IPS DF 4.7 (cell line): ENCODE data around the gene ADIPOR2.
"Not testable (repeated sequence)": the region's sequence is repeated elsewhere in the genome, so short reads cannot be mapped to it uniquely, and the experiment has no call there.

Experiments used
- DNase-seq: peaks from one replicate; pipeline ENCODE4 v3.0.0-alpha.2; 2013; ENCODE audit warnings: low spot score; ENCODE audit errors: extremely low read depth

ADIPOR2 gene

DNA sequence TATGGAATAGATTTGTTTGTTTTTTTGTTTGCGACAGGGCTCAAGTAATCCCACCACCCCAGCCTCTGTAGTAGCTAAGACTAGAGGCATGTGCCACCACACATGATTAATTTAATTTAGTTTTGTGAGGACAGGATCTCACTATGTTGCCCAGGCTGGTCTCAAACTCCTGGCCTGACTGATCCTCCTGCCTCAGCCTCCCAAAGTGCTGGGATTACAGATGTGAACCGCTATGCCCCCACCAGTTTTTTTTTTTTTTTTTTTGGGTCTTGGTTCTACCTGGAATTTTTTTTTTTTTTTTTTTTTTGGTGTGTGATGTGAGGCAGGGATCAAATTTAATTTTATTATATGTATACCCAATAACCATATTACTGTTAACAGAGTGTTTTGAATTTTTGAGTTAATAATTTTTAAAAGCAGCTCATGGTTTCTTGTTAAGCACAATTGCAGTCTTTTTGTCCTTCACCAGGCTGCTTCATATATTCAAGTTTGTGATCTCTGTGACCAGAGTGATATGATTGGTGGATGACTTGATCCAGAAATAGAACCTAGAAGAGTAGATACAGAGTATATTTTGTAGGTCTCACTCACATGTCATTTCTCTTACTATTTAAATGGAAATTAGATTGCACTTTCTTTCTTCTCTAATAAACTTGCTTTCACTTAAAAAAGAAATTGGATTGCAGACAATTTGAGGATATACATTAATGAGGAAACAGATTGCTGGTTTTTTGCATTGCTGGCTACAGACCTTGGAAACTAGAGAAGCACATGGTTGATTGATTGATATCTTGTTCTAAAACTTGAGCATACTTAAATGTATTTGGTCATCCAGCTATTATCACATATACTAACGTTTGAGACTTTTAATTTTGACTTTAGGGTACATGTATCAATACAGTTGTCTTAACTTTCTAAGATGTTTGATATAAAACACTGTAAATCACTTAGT, 13.2 kb downstream of the ADIPOR2 start:
- no peak for DNase-seq

DNA sequence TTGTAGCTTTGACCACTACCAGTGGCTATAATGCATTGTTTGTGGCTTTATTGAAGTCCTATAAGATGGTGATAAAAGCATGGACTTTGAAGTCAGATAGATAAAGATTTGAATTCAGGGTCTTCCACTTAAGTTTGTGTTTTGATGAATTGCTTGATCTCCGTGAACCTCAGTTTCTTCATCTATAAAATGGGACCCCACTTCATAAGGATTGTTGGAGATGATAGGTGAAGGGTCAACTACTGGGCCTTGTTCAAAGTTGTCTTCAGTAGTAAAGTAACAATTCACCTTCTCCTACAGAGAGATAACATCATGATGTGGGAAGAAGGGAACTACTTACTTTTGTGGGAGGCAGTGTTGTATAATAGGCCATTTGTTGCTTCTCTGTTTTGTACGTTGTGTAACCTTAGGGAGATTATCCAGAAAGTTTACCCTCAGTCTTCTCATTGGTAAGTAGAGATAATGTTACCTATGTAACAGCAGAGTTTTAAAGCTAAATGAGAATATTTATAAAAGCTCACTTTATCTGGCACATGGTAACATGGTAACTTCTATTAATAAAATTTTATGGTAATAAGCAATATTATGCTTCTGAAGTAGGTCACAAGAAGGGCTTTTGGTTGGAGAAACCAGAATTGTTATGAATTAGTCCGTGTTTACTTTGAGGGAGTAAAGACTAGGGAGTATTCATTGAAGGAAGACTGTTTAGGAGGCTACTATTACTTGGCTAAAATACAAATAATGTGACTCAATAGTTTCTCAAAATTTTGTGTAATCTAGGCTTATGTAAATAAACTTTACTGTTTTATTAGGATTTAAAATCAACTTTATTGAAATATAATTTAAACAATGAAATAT, 15.1 kb downstream of the ADIPOR2 start:
- DNase-seq, result no peak

DNA sequence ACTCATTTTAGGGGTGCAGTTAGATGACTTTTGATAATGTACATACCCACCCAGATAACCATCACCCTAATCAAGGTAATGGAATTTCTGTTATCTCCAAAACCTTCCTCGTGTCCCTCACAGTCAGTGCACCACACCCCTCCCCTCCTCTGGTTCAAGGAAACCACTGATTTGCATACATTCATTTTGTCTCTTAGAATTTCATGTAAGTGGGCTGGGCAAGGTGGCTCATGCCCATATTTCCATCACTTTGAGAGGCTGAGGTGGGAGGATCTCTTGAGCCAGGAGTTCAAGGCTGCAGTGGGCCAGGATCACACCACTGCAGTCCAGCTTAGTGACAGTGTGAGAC, 15.7 kb downstream of the ADIPOR2 start:
- no peak for DNase-seq

DNA sequence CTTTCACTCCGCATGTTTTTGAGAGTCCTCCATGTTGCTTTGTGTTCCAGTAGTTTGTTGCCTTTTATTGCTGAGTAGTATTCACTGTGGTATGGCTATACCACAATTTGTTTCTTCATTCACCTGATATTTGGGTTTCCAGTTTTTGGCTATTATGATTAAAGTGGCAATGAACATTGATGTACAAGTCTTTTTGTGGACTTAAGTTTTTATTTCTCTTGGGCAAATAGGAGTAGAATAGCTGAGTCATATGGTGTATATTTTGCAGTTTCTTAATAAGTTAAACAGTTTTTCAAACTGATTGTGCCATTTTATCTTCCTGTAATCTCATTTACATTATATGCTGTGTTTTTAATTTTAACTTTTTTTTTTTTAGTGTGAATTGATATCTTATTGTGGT, 16.2 kb downstream of the ADIPOR2 start:
- no peak for DNase-seq

DNA sequence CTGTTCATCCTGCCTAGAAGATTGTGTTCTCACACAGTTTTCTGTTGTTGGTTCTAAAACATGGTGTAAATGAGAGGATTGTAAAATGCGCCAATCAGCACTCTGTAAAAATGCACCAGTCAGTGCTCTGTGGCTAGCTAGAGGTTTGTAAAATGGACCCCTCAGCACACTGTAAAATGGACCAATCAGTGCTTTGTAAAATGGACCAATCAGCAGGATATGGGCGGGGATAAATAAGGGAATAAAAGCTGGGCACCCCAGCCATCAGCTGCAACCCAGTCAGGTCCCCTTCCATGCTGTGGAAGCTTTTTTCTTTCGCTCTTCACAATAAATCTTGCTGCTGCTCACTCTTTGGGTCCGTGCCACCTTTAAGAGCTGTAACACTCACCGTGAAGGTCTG, 19.1 kb downstream of the ADIPOR2 start:
- not testable (repeated sequence) for DNase-seq

DNA sequence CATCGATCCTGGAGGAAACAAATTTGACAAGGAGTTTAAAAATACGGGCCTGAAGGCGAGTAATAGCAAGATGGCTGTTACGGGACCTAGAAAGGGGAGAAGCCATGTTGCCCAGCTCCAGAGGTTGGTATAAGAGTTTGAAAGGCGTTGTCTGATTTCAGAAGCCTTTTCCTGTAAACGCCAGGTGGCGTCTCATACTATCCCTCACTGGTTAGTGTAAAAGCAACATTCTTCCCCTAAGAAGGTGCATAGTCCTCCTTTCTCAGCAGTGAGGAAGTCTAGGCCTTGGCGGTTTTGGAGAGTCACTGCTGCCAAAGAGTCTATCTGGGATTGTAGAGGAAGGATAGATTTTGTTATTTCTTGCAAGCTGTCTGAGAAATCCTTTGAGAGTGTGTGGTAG, 20.0 kb downstream of the ADIPOR2 start:
- not testable (repeated sequence) for DNase-seq

DNA sequence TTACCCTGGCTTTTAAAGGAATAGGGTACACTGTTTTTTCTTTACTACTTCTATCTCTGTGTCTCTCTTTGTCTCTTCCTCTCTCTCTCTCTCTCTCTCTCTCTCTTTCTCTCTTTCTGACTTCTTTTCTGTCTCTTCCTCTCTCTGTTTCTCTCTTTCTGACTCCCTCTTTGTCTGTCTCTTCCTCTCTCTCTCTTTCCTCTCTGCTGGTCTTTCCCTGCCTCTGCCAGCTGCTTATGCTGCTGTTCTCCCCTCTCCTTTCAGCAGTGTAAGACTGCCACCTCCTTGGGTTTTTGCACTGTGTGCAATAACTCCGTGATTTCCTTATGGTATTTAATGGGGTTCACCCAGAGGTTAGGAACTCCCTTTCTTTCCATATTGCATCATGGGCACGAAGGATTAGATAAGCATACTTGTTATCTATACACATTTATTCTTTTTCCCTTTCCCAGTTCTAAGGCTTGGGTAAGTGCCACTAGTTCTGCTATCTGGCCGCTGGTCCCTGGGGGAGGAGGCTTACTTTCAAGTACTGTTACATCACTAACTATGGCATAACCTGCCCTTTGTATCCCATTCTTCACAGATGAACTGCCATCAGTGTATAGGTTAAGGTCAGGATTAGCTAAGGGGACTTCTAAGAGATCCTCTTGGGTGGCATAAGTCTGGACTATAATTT, 20.8 kb downstream of the ADIPOR2 start:
- DNase-seq, result not testable (repeated sequence)

DNA sequence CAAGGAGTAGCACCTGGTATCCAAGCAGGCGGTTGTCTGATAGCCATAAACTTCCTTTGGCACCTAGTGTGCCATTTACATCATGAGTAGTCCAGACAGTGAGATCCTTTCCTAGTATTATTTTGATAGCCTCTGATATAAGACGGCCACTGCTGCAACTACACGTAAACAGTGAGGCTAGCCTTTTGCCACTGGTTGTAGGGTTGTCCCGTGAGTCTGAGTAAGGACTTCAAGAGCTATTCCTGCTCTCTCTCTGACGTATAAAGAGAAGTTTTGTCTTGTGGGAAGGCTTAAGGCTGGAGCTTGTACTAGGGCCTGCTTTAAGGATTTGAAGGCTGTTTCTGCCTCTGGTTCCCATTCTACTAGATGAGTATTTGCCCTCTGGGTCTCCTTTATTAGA, 21.4 kb downstream of the ADIPOR2 start:
- DNase-seq, result not testable (repeated sequence)

DNA sequence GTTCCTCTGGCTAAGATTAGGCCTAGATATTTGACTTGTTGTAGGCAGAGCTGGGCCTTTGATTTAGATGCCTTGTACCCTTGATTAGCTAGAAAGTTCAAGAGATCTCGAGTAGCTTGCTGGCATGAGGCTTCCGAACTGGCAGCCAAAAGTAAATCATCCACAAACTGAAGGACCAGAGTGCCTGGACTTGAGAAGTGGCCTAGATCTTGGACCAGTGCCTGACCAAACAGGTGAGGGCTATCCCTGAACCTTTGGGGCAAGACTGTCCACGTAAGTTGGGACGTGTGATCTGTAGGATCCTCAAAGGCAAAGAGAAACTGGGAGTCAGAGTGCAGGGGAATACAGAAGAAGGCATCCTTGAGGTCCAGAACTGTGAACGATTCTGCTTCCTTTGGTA, 22.0 kb downstream of the ADIPOR2 start:
- DNase-seq, result not testable (repeated sequence)

DNA sequence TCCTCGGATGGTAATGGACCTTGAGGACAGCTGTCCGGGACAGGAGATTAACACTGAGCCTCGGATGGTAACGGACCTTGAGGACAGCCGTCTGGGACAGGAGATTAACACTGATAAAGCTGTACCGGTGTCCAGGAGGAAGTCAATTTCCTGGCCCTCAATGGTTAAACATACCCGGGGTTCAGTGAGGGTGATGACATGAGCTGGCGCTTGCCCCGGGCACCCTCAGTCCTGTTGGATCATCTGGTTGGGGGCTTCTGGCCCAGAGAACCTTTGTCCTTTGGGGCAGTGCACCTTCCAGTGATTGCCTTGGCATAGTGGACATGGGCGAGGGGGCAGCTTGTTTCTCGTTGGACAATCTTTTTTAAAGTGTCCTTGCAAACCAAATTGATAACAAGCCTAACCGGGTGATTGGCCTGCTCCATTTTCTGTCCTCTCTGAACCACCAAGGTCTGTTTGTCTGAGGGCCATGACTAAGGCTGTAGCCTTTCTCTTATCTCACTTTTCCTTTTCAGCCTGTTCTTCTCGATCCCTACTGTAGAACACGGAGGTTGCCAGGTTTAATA, 23.0 kb downstream of the ADIPOR2 start:
- not testable (repeated sequence) for DNase-seq

DNA sequence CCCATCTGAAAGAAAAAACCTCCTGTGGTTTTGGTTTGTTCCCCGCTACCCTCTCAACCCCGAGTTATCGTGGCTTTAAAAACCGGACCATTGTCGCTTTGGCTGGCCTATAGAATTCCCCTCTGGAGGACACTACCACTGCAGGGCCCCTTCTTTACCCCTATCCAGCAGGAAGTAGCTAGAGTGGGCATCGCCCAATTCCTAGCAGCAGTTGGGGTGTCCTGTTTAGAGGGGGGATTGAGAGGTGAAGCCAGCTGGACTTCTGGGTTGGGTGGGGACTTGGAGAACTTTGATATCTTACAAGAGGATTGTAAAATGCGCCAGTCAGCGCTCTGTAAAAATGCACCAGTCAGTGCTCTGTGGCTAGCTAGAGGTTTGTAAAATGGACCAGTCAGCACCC, 24.6 kb downstream of the ADIPOR2 start:
- not testable (repeated sequence) for DNase-seq

DNA sequence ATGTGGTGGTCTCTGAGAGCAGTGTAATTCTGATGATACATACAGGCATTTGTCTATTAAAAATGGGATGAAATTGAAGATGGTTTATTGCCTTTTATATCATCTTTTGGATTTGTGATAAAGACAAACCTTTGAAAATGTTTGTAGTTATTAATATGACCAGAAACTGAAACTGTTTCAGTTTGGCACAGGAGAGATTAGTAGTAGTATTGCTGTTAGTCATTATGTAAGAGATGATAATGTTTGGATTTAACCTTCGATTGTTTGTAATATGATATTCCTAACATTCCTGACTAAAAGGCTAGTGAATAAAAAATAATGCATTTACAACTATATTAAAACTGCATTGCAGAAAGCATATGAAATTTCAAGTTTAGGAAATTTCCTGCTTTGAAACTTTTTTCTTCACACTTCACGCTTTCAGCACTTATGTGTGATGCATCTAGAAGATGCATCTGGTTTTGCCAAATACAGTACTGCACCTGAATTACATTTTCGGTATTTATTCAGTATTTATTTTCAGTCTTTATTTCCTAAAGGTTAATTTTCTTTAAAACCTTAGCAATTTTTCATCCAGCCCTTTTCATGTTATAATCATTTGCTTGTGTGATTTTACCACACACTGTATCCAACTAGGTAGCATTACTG, 25.5 kb downstream of the ADIPOR2 start:
- no peak for DNase-seq

DNA sequence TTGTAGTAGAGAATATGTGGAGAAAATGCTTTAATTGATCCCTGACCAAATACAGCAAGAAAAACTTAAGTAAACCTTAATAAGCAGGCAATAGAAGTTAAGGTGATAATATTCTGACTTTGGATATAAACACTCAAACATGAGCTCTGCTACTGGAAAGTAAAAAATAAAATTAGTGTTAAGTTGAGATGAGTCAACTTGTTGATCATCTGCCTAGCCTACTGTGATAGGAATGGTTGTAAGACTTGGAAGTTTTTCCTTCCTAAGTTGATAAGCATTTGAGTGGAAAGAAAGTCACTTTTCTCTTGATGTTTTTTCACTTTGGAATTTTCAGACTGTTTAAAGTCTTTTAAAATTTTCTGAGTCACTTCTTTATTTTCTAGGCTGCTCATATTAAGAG, 26.0 kb downstream of the ADIPOR2 start:
- no peak for DNase-seq

DNA sequence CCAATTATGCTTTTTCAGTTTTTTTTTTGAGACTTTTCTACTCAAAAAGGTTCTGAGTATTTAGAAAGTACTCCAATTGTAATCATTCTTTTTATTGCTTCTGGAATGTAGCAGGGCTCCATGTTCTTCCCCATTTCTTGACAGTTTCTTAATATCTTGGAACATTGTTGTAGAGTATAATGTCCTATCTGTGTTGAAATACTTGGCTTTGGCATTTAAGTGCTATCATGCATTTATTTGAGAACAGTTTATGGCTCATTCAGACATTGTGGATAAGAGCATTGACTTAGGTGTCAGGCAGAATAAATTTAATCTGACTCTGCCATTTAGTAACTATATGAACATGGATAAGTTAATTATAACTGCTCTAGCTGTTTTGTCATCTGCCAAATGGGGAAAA, 28.3 kb downstream of the ADIPOR2 start:
- DNase-seq, result no peak

DNA sequence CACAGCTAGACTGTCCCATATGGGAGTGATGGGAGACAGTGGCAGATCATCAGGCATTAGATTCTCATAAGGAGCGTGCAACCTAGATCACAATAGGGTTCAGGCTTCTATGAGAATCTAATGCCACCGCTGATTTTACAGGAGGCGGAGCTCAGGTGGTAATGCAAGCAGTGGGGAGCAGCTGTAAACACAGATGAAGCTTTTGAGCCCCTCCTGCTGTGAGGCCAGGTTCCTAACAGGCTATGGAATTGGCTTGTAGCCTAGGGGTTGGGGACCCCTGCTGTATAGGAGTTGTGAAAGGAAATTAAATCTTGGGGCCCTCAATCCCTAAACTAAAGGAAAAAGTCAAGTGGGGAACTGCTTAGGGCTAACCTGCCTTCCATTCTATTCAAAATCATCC, 29.6 kb downstream of the ADIPOR2 start:
- DNase-seq, result no peak

DNA sequence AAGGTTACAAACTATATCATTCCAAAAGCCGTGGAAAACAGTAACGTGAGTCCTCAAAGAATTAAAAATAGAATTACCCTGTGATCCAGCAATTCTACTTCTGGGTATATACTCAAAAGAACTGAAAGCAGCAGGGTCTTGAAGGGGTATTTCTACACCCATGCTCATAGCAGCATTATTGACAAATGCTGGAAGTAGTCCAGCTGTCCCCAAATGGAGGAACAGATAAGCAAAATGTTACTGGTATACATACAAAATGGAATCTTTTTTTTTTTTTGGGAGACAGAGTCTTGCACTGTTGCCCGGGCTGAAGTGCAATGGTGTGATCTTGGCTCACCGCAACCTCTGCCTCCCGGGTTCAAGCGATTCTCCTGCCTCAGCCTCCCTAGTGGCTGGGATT, 32.9 kb downstream of the ADIPOR2 start:
- no peak for DNase-seq

DNA sequence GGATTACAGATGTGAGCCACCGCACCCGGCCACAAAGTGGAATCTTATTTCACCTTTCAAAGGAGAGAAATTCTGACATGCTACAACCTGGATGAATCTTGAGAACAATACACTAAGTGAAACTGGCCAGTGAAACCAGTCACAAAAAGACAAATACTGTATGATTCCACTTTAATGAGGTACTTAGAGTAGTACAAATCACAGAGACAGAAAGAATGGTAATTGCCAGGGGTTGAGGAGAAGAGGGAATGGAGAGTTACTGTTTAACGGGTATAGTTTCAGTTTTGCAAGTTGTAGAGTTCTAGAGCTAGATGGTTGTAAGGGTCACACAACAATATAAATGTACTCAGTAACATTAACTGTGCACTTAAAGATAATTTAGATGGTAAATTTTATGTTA, 33.4 kb downstream of the ADIPOR2 start:
- no peak for DNase-seq

DNA sequence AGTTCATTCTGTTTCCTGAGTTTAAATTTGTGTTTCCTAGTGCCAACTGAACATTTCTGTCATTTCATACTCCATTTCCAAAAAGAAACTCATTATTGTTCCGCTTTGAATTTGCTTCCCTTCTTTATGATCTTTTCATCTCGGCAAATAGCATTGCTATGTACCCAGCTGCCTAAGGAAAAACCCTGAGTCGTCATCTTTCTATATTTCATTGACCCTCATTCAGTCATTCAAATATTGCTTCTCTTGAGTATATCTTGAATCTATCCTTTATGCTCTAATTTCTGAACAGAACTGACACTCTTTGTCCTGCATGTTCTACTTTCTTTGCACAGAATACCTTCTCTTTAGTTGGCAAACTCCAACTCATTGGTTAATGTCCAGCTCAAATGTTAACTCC, 35.9 kb downstream of the ADIPOR2 start:
- DNase-seq, result no peak

DNA sequence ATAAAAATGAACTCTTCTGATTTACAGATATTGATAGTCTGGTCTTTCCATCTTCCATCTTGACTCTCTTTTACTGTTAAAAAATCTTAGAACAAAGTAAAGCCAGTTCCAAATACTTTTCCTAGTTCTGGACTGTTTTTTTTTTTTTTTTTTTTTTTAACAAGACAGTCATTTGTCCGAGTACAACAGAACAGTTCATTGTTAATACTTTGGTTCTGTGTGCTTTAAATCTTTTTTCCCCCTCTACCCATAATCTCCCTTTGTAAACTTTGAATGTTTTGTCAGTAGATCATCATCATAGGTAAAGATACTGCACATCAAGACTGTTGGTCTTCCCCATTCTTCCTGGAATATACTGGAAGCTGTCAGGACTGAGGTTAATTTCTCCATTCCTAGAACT, 38.0 kb downstream of the ADIPOR2 start:
- DNase-seq, result no peak

DNA sequence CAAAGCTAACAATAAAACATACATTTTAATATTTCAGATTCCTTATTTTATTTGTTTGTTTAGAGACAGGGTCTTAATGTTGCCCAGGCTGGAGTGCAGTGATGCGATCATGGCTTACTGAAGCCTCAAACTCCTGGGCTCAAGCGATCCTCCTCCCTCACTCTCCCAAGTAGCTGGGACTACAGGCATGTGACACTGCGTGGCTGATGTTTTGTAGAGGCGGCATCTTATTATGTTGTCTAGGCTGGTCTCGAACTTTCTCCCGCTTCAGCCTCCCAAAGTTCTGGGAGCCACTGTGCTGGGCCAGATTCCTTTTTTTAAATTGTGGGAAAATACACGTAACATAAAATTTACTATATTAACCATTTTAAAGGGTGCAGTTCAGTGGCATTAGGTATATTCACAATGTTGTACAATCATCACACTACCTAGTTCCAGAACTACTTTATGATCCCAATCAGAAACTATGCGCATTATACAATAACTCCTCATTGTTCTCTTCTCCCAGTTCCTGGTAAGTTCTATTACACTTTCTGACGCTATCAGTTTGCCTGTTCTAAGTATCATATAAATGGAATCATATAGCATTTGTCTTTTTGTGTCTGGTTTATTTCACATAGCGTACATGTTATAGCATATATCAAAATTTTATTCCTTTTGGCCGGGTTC, 40.3 kb downstream of the ADIPOR2 start:
- DNase-seq, result no peak
